SK-N-SH treated with all-trans-retinoic acid at 6 μM for 48 hours (cell line): ENCODE results near the gene THAP2.
"Not testable (repeated sequence)": the region's sequence is repeated elsewhere in the genome, so short reads cannot be mapped to it uniquely, and the experiment has no call there.

Source experiments
- ATAC-seq: fragments of 200-7000 bp; cut with Tn5 transposase; 3 replicates; pipeline ENCODE4 v1.9.1; 2020; ENCODE audit warnings: mild to moderate bottlenecking, moderate library complexity
- ARNTL ChIP-seq: fragments of 450-650 bp; formaldehyde crosslinking; IDR thresholded peaks from 2 replicates; pipeline ENCODE4 v1.5.0; 2020; ENCODE audit warnings: low read depth, mild to moderate bottlenecking, moderate library complexity, borderline replicate concordance
- BACH2 ChIP-seq: fragments of 250-450 bp; sonication (Bioruptor Pico); IDR thresholded peaks from 2 replicates; pipeline ENCODE4 v1.9.0; 2021; ENCODE audit warnings: mild to moderate bottlenecking, borderline replicate concordance
- CSDC2 ChIP-seq: fragments of 250-450 bp; sonication (Bioruptor Pico); IDR thresholded peaks from 2 replicates; pipeline ENCODE4 v1.5.0; 2020; ENCODE audit warnings: mild to moderate bottlenecking, moderate library complexity
- ISL1 ChIP-seq: fragments of 250-450 bp; sonication (Bioruptor Pico); IDR thresholded peaks from 2 replicates; pipeline ENCODE4 v2.1.2; 2022; ENCODE audit warnings: mild to moderate bottlenecking, moderate library complexity
- OSR1 ChIP-seq: fragments of 250-450 bp; sonication (Bioruptor Pico); IDR thresholded peaks from 2 replicates; pipeline ENCODE4 v1.8.0; 2022; ENCODE audit warnings: moderate library complexity, mild to moderate bottlenecking, inconsistent platforms
- RARB ChIP-seq: fragments of 250-450 bp; sonication (Bioruptor Pico); IDR thresholded peaks from 2 replicates; pipeline ENCODE4 v1.8.0; 2021; ENCODE audit warnings: mild to moderate bottlenecking, moderate library complexity
- SNAI2 ChIP-seq: fragments of 250-450 bp; sonication (Bioruptor Pico); IDR thresholded peaks from 2 replicates; pipeline ENCODE4 v1.5.0; 2020; ENCODE audit warnings: mild to moderate bottlenecking, moderate library complexity
- TCF4 ChIP-seq: fragments of 250-450 bp; sonication (Bioruptor Pico); IDR thresholded peaks from 2 replicates; pipeline ENCODE4 v1.8.0; 2021; ENCODE audit warnings: mild to moderate bottlenecking, moderate library complexity, borderline replicate concordance
- TOX ChIP-seq: fragments of 250-450 bp; sonication (Bioruptor Pico); IDR thresholded peaks from 2 replicates; pipeline ENCODE4 v1.8.0; 2021; ENCODE audit warnings: mild to moderate bottlenecking, moderate library complexity, borderline replicate concordance
- ZC3H10 ChIP-seq: fragments of 250-450 bp; sonication (Bioruptor Pico); IDR thresholded peaks from 2 replicates; pipeline ENCODE4 v1.5.1; 2021; ENCODE audit warnings: mild to moderate bottlenecking, moderate library complexity
- ZFP3 ChIP-seq: fragments of 250-450 bp; sonication (Bioruptor Pico); IDR thresholded peaks from 2 replicates; pipeline ENCODE4 v1.5.0; 2020; ENCODE audit warnings: mild to moderate bottlenecking, moderate library complexity
- ZFP30 ChIP-seq: fragments of 450-650 bp; formaldehyde crosslinking; IDR thresholded peaks from 2 replicates; pipeline ENCODE4 v1.5.0; 2022; ENCODE audit warnings: mild to moderate bottlenecking, moderate library complexity
- ZNF565 ChIP-seq: fragments of 450-650 bp; formaldehyde crosslinking; conservative IDR thresholded peaks from 2 replicates; pipeline ENCODE4 v1.5.0; 2020; ENCODE audit warnings: low read depth, mild to moderate bottlenecking, moderate library complexity
- ZNF8 ChIP-seq: fragments of 450-650 bp; formaldehyde crosslinking; IDR thresholded peaks from 2 replicates; pipeline ENCODE4 v1.5.0; 2020; ENCODE audit warnings: mild to moderate bottlenecking, moderate library complexity
- TF ChIP-seq, protein P1 (sequence below): fragments of 250-450 bp; sonication (Bioruptor Pico); IDR thresholded peaks from 2 replicates; pipeline ENCODE4 v1.5.1; 2020; ENCODE audit warnings: low read depth, mild to moderate bottlenecking, moderate library complexity
- TF ChIP-seq, protein P2 (sequence below): fragments of 250-450 bp; sonication (Bioruptor Pico); IDR thresholded peaks from 2 replicates; pipeline ENCODE4 v1.8.0; 2021; ENCODE audit warnings: low read depth, mild to moderate bottlenecking, moderate library complexity, borderline replicate concordance
- TF ChIP-seq, protein P3 (sequence below): fragments of 250-450 bp; sonication (Bioruptor Pico); IDR thresholded peaks from 2 replicates; pipeline ENCODE4 v1.8.0; 2020; ENCODE audit warnings: mild to moderate bottlenecking, moderate library complexity, borderline replicate concordance

The THAP2 gene

DNA sequence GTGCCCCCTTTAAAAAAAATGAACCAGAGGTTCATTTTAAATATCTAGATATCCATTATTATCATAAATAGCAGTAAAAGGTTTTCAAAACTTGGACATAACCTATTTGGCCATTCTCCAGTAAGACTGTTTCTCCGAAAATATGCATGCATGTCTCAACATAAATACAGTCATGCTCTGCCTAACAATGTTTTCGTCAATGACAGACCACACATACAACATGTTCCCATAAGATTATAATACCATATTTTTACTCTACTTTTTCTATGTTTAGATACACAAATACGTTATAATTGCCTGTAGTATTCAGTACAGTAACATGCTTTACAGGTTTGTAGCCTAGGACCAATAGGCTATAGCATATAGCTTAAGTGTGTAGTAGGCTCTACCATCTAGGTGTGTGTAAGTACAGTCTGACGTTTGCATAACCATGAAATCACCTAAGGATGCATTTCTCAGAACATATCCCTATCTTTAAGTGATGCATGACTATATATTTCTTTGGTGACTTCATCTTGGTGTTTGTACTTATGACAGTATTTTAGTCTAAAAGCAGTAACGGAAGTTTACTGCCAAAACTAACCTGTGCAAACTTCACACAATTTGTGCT, 25.0 kb downstream of the THAP2 start (continued):
- TF ChIP-seq BACH2 (CRISPR knock-in tag): no peak
- TF ChIP-seq, protein P1, sequence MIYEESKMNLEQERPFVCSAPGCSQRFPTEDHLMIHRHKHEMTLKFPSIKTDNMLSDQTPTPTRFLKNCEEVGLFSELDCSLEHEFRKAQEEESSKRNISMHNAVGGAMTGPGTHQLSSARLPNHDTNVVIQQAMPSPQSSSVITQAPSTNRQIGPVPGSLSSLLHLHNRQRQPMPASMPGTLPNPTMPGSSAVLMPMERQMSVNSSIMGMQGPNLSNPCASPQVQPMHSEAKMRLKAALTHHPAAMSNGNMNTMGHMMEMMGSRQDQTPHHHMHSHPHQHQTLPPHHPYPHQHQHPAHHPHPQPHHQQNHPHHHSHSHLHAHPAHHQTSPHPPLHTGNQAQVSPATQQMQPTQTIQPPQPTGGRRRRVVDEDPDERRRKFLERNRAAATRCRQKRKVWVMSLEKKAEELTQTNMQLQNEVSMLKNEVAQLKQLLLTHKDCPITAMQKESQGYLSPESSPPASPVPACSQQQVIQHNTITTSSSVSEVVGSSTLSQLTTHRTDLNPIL (CRISPR knock-in tag): no peak
- TF ChIP-seq RARB: no peak
- TF ChIP-seq ZC3H10 (CRISPR knock-in tag): no peak
- TF ChIP-seq, all 23 proteins: peak for 0

DNA sequence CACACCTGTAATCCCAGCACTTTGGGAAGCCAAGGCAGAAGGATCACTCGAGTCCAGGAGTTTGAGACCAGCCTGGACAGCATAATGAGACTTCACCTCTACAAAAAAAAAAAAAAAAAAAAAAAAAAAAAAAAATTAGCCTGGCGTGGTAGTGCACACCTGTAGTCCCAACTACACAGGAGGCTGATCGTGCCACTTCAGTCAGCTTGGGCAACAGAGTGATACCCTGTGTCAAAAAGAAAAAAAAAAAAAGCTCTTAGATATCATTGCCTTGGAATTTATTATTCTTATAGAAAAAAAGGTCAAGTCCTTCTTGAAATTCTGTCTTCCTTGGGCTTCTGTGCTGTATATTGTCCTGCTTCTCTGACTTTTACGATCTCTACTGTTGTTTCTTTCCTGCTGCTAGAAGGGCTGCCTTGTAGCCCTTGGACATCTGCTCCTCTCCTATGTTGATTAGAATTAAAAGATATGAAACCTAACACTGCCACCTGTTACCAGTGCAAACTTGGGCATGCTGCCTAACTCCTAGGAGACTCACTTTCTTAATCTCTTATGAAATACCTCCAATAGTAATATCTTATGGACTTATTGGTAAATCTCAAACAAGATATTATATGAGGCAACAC, 27.5 kb downstream of the THAP2 start:
- TF ChIP-seq ZNF8 (CRISPR knock-in tag) (no peak), RARB (no peak), ZNF565 (CRISPR knock-in tag) (no peak), BACH2 (CRISPR knock-in tag) (no peak), ISL1 (no peak), ARNTL (no peak), ZFP30 (no peak), SNAI2 (CRISPR knock-in tag) (no peak), CSDC2 (CRISPR knock-in tag) (no peak)
- TF ChIP-seq, protein P2, sequence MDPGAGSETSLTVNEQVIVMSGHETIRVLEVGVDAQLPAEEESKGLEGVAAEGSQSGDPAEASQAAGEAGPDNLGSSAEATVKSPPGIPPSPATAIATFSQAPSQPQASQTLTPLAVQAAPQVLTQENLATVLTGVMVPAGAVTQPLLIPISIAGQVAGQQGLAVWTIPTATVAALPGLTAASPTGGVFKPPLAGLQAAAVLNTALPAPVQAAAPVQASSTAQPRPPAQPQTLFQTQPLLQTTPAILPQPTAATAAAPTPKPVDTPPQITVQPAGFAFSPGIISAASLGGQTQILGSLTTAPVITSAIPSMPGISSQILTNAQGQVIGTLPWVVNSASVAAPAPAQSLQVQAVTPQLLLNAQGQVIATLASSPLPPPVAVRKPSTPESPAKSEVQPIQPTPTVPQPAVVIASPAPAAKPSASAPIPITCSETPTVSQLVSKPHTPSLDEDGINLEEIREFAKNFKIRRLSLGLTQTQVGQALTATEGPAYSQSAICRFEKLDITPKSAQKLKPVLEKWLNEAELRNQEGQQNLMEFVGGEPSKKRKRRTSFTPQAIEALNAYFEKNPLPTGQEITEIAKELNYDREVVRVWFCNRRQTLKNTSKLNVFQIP (CRISPR knock-in tag): no peak
- TF ChIP-seq, protein P1 (CRISPR knock-in tag): no peak
- ATAC-seq: no peak

DNA sequence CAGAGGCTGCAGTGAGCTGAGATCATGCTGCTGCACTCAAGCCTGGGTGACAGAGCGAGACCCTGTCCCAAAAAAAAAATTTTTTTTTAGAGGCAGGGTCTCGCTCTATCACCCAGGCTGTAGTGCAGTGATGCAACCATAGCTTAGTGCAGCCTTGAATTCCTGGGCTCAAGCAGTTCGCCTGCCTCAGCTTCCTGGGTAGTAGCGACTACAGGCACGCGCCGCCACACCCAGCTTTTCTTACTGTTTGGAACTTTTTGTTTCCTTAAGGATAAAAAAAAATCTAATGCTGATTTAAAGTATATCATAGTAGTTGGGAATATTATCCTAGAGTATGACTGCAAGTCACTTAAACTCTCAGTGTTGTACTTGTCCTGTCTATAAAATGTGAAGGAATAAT, 29.0 kb downstream of the THAP2 start:
- ATAC-seq: no peak
- TF ChIP-seq TOX (no peak), ZNF565 (CRISPR knock-in tag) (no peak), TCF4 (CRISPR knock-in tag) (no peak), ZFP3 (no peak), ZFP30 (no peak), ZC3H10 (CRISPR knock-in tag) (no peak), RARB (no peak), BACH2 (CRISPR knock-in tag) (no peak), OSR1 (CRISPR knock-in tag) (no peak), ARNTL (no peak)
- TF ChIP-seq, protein P1 (CRISPR knock-in tag): no peak
- TF ChIP-seq, protein P3, sequence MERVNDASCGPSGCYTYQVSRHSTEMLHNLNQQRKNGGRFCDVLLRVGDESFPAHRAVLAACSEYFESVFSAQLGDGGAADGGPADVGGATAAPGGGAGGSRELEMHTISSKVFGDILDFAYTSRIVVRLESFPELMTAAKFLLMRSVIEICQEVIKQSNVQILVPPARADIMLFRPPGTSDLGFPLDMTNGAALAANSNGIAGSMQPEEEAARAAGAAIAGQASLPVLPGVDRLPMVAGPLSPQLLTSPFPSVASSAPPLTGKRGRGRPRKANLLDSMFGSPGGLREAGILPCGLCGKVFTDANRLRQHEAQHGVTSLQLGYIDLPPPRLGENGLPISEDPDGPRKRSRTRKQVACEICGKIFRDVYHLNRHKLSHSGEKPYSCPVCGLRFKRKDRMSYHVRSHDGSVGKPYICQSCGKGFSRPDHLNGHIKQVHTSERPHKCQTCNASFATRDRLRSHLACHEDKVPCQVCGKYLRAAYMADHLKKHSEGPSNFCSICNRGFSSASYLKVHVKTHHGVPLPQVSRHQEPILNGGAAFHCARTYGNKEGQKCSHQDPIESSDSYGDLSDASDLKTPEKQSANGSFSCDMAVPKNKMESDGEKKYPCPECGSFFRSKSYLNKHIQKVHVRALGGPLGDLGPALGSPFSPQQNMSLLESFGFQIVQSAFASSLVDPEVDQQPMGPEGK (CRISPR knock-in tag): no peak
- TF ChIP-seq, protein P2 (CRISPR knock-in tag): no peak

DNA sequence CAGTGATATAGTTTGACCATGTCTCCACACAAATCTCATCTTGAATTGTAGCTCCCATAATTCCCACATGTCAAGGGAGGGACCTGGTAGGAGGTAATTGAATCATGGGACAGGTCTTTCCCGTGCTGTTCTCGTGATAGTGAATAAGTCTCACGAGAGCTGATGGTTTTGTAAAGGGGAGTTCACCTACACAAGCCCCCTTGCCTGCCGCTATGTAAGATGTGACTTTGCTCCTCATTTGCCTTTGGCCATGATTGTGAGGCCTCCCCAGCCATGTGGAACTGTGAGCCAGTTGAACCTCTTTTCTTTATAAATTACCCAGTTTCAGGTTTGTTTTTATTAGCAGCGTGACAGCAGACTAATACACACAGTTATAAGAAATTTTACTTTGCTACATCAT, 29.6 kb downstream of the THAP2 start:
- not testable (repeated sequence) for ATAC-seq
